ENCODE measurements around the gene NTN3. TPM values are rescaled to one million over a fixed set of nuclear protein-coding genes. Genes with fewer than 3 reads are reported as not detected.

Gene NTN3
- total RNA-seq = 13.0 TPM

GRCh38 chr16:2471016-2471652 lies at the start of gene NTN3:
NTN3 (plus strand) TSS chr16:2471297; CDS start chr16:2471702, 405 bp downstream.

GRCh38 chr16:2429034-2429770 lies 41.9 kb upstream of the NTN3 start, which contains the start of gene CCNF:
CCNF (plus strand) TSS chr16:2429447; CDS start chr16:2429482, 35 bp downstream.

DNA sequence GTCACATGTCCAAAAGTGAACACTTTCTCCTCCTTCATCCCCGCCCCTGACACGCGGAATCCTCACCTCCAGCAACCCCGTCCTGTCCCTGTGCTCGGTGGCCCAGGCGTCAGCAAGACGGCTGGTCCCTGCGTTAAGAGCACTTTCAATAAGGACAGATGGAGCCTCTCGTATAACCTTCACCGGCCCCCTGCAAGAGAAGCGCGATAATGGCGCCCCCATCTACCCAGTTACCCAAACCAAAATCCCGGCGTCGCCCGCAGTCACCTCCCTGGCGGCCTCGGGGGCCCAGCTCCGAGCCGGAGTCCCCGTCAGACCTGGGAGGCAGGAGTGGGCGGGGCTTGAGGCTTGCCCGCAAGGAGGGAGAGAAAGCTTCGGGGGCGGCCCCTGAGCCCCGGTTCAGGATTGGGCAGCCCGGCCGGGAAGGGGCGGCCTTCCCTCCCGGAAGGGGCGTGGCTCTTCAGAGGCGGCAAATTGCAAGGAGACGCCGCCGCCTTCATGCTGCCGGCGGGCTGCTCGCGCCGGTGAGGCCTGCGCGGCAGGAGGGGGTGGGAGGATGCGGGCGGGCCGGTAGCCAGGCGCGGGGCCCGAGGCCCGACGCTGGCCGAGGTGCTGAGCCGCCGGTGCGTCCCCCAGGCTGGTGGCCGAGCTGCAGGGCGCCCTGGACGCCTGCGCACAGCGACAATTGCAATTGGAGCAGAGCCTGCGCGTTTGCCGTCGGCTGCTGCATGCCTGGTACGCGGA lies 11.3 kb upstream of the NTN3 start, which contains the start of gene TEDC2:
Gene TEDC2 (plus strand): TSS at position 463 of the 744 bp plus-strand sequence. CDS start 36 bp downstream, at position 499.

DNA sequence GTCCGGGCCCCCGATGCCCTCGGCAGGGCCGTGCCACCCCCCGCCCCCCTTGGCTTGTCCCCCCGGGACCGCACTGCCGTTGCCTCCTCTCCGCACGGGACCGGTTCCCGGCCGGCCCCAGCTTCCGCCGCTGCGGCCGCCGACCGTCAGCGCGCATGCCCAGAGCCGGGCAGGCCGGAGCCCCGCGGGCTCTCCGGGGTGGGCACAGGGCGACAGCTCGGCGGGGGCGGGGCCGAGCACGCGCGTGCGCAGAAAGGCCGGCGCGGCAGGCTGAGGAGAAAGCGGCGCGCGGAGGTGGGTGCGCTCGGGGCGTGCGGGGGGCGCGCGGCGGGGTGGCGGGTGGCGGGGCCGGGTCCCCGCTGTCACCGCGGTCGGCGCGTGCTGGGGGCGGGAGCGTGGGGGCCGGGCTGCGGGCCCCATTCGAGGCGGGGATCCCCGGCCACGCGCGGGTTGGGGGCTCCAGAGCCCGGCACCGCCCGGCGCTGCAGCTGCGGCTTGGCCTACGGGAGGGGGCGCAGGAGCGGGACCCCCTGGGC lies 3.8 kb downstream of the NTN3 start, which contains the start of gene TBC1D24:
Gene TBC1D24 (plus strand): TSS at position 251 of the 536 bp plus-strand sequence. CDS start 21,022 bp downstream, outside the sequence.

GRCh38 chr16:2513405-2514332 lies 42.6 kb downstream of the NTN3 start, which contains the start of gene ATP6V0C:
ATP6V0C (plus strand) TSS chr16:2513952; CDS start chr16:2514104, 152 bp downstream.

GRCh38 chr16:2520097-2520783 lies 49.1 kb downstream of the NTN3 start, which contains the start of gene AMDHD2:
AMDHD2 (plus strand) TSS chr16:2520371; CDS start chr16:2520459, 88 bp downstream.

Small RNAs within 50 kb of the gene (small RNA-seq; reads per million reads assigned to genes)
- not detected for gene AC093525.1 (ENCODE audit: low replicate concordance)
- gene MIR6768 (ENCODE audit: low replicate concordance) = not detected

Other genes starting within 250 kb of the NTN3 start
- gene E4F1, start 247.7 kb upstream of the NTN3 start, total RNA-seq = 37.2 TPM
- gene DNASE1L2, start 234.9 kb upstream of the NTN3 start, total RNA-seq = 1.3 TPM
- gene ECI1, start 219.7 kb upstream of the NTN3 start, total RNA-seq = 51.0 TPM
- gene RNPS1, start 203.2 kb upstream of the NTN3 start, total RNA-seq = 78.3 TPM
- 7.3 TPM for gene ABCA3, start 130.6 kb upstream of the NTN3 start, total RNA-seq
- 10.5 TPM for gene CCNF, start 41.9 kb upstream of the NTN3 start, total RNA-seq
- gene TEDC2, start 11.2 kb upstream of the NTN3 start, total RNA-seq = 10.8 TPM
- gene TBC1D24, start 3.8 kb downstream of the NTN3 start, total RNA-seq = 24.3 TPM
- gene ATP6V0C, start 42.7 kb downstream of the NTN3 start, total RNA-seq = 46.2 TPM
- 50.0 TPM for gene AMDHD2, start 49.1 kb downstream of the NTN3 start, total RNA-seq
- 1.1 TPM for gene CEMP1, start 60.1 kb downstream of the NTN3 start, total RNA-seq
- 31.5 TPM for gene PDPK1, start 66.7 kb downstream of the NTN3 start, total RNA-seq
- gene KCTD5, start 211.2 kb downstream of the NTN3 start, total RNA-seq = 19.6 TPM
- 0.47 TPM for gene PRSS27, start 248.9 kb downstream of the NTN3 start, total RNA-seq